Parathyroid adenoma (tissue), 2 donors: ENCODE results near the gene RBM44.

Source experiments
- H2AFZ ChIP-seq: fragments of 300-600 bp; sonication (generic); one replicate; pipeline ENCODE4 v1.7.0; 2017; ENCODE audit warnings: antibody characterized with exemption, mild to moderate bottlenecking
- H3K27ac ChIP-seq: fragments of 300-600 bp; sonication (generic); one replicate; pipeline ENCODE4 v1.7.0; 2017
- H3K27me3 ChIP-seq: fragments of 300-600 bp; sonication (generic); one replicate; pipeline ENCODE4 v1.7.0; 2017; ENCODE audit warnings: low read length; ENCODE audit not compliant: control insufficient read depth, insufficient read depth
- H3K36me3 ChIP-seq: fragments of 300-600 bp; sonication (generic); one replicate; pipeline ENCODE4 v1.7.0; 2017; ENCODE audit warnings: low read length; ENCODE audit not compliant: control insufficient read depth, insufficient read depth
- H3K4me1 ChIP-seq: fragments of 300-600 bp; sonication (generic); one replicate; pipeline ENCODE4 v1.7.0; 2017; ENCODE audit warnings: control low read depth
- H3K4me2 ChIP-seq: fragments of 300-600 bp; sonication (generic); one replicate; pipeline ENCODE4 v1.7.0; 2017; ENCODE audit warnings: low read length
- H3K4me3 ChIP-seq: fragments of 300-600 bp; sonication (generic); one replicate; pipeline ENCODE4 v1.7.0; 2017; ENCODE audit warnings: low read depth, low read length
- H3K79me2 ChIP-seq: fragments of 300-600 bp; sonication (generic); one replicate; pipeline ENCODE4 v1.7.0; 2017; ENCODE audit warnings: control low read depth
- H3K9ac ChIP-seq: fragments of 300-600 bp; sonication (generic); one replicate; pipeline ENCODE4 v1.7.0; 2017; ENCODE audit warnings: mild to moderate bottlenecking
- H3K9me3 ChIP-seq: fragments of 300-600 bp; sonication (generic); one replicate; pipeline ENCODE4 v1.7.0; 2017; ENCODE audit warnings: low read length; ENCODE audit not compliant: control insufficient read depth
- TF ChIP-seq, protein P1 (sequence below): fragments of 300-600 bp; sonication (generic); IDR thresholded peaks from one replicate; pipeline ENCODE4 v1.7.0; 2017; ENCODE audit warnings: antibody characterized with exemption, mild to moderate bottlenecking
- donor health status: primary hyperparathyroidism.

Gene RBM44

GRCh38 chr2:237889811-237890210 lies 91.2 kb downstream of the RBM44 start:
- TF ChIP-seq, protein P1, sequence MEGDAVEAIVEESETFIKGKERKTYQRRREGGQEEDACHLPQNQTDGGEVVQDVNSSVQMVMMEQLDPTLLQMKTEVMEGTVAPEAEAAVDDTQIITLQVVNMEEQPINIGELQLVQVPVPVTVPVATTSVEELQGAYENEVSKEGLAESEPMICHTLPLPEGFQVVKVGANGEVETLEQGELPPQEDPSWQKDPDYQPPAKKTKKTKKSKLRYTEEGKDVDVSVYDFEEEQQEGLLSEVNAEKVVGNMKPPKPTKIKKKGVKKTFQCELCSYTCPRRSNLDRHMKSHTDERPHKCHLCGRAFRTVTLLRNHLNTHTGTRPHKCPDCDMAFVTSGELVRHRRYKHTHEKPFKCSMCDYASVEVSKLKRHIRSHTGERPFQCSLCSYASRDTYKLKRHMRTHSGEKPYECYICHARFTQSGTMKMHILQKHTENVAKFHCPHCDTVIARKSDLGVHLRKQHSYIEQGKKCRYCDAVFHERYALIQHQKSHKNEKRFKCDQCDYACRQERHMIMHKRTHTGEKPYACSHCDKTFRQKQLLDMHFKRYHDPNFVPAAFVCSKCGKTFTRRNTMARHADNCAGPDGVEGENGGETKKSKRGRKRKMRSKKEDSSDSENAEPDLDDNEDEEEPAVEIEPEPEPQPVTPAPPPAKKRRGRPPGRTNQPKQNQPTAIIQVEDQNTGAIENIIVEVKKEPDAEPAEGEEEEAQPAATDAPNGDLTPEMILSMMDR = no peak
- no peak overlapping the region for H2AFZ ChIP-seq
- H3K4me3 ChIP-seq = no peak overlapping the region
- H3K4me2 ChIP-seq = no peak overlapping the region
- H3K27ac ChIP-seq = no peak overlapping the region
- no peaks in the 10 kb centered on the region for H3K79me2 ChIP-seq
- H3K9ac ChIP-seq = no peak overlapping the region
- H3K36me3 ChIP-seq = no peaks in the 10 kb centered on the region
- H3K9me3 ChIP-seq = no peaks in the 10 kb centered on the region
- H3K27me3 ChIP-seq = no peaks in the 10 kb centered on the region
- no peaks in the 10 kb centered on the region for H3K4me1 ChIP-seq
